GM18870 (cell line): ENCODE results near the gene PI16.

Experiments used
- ATAC-seq: cut with Tn5 transposase; IDR thresholded peaks from one replicate; pipeline ENCODE4 v1.9.1; 2021; ENCODE audit warnings: moderate library complexity; ENCODE audit not compliant: unreplicated experiment

PI16 gene

GRCh38 chr6:36997811-36998722 is 43.5 kb downstream of the PI16 start:
- ATAC-seq, result no peak

GRCh38 chr6:36998723-36999038 is 44.1 kb downstream of the PI16 start:
- no peak for ATAC-seq

GRCh38 chr6:36999061-36999750 is 44.7 kb downstream of the PI16 start:
- ATAC-seq, result no peak

- ATAC-seq, result no peak
Measured at GRCh38 chr6:36999751-37000125, 45.2 kb downstream of the PI16 start.

- ATAC-seq, result no peak
Measured at GRCh38 chr6:37004044-37004980, 49.8 kb downstream of the PI16 start.

GRCh38 chr6:37005061-37005810 is 50.7 kb downstream of the PI16 start, which contains the start of gene FGD2:
FGD2 (plus strand) TSS chr6:37005655; CDS start chr6:37005818, 163 bp downstream.
- peak; percentile 40 for ATAC-seq

GRCh38 chr6:37005827-37006567 is 51.5 kb downstream of the PI16 start:
- peak; percentile 9 for ATAC-seq

GRCh38 chr6:37006793-37007339 is 52.3 kb downstream of the PI16 start:
- ATAC-seq, result no peak

- no peak for ATAC-seq
Measured at GRCh38 chr6:37007340-37008043, 53.0 kb downstream of the PI16 start.

GRCh38 chr6:37008484-37009465 is 54.2 kb downstream of the PI16 start:
- no peak for ATAC-seq

- no peak for ATAC-seq
Measured at GRCh38 chr6:37010402-37010892, 55.9 kb downstream of the PI16 start.

- no peak for ATAC-seq
Measured at GRCh38 chr6:37011656-37012378, 57.3 kb downstream of the PI16 start.

GRCh38 chr6:37013516-37014491 is 59.3 kb downstream of the PI16 start:
- no peak for ATAC-seq
